Neural crest cell (in vitro differentiated cells): Measurements from ENCODE around the gene NME8. TPM values are rescaled to one million over a fixed set of nuclear protein-coding genes. Genes with fewer than 3 reads are reported as not detected.
A peak's percentile ranks its signal among the peaks of the same experiment; 100 is the strongest.

Experiments
- DNase-seq: peaks from one replicate; pipeline ENCODE4 v3.0.0; 2021; ENCODE audit warnings: low read depth, mixed read lengths, low spot score
- H3K27ac Mint-ChIP-seq: one replicate; pipeline ENCODE4 v1.8.0; 2021; ENCODE audit warnings: mild to moderate bottlenecking, mixed read lengths; ENCODE audit not compliant: unreplicated experiment
- H3K27me3 Mint-ChIP-seq: 2 replicates; pipeline ENCODE4 v1.8.0; 2021; ENCODE audit warnings: low read depth, mild to moderate bottlenecking, mixed read lengths
- H3K36me3 Mint-ChIP-seq: 2 replicates; pipeline ENCODE4 v1.8.0; 2021; ENCODE audit warnings: low read depth, mild to moderate bottlenecking, mixed read lengths
- H3K4me1 Mint-ChIP-seq: 2 replicates; pipeline ENCODE4 v1.8.0; 2021; ENCODE audit warnings: mixed read lengths
- H3K4me3 Mint-ChIP-seq: one replicate; pipeline ENCODE4 v1.8.0; 2021; ENCODE audit warnings: mild to moderate bottlenecking, mixed read lengths
- H3K9me3 Mint-ChIP-seq: 2 replicates; pipeline ENCODE4 v1.8.0; 2021; ENCODE audit warnings: mixed read lengths
- CTCF ChIP-seq: fragments of 200-600 bp; sonication (generic); conservative IDR thresholded peaks from 2 replicates; pipeline ENCODE4 v1.5.0; 2021; ENCODE audit warnings: antibody characterized with exemption, mild to moderate bottlenecking
- total RNA-seq: library from RNA; stranded (reverse); gene quantifications from 2 replicates; pipeline ENCODE4 v1.2.1, GENCODE V29; 2021

Gene NME8
- total RNA-seq, 1 donor from 2014 or later = not detected

- H3K4me3 Mint-ChIP-seq = no peak overlapping the region
- H3K27me3 Mint-ChIP-seq = no peaks in the 10 kb centered on the region
- peak; percentile 10 for DNase-seq
- H3K9me3 Mint-ChIP-seq = no peaks in the 10 kb centered on the region
- no peaks in the 10 kb centered on the region for H3K36me3 Mint-ChIP-seq
- TF ChIP-seq CTCF = no peak
- peaks cover 22% of the 10 kb centered on the region for H3K4me1 Mint-ChIP-seq
- H3K27ac Mint-ChIP-seq = peak overlapping the region; percentile 84
These were observed 94.7 kb downstream of the NME8 start for GRCh38 chr7:37942934-37943610.

GRCh38 chr7:37943905-37944736, 95.7 kb downstream of the NME8 start:
- no peaks in the 10 kb centered on the region for H3K36me3 Mint-ChIP-seq
- DNase-seq = no peak
- peaks cover 22% of the 10 kb centered on the region for H3K4me1 Mint-ChIP-seq
- H3K27ac Mint-ChIP-seq = no peak overlapping the region
- H3K27me3 Mint-ChIP-seq = no peaks in the 10 kb centered on the region
- TF ChIP-seq CTCF = no peak
- no peaks in the 10 kb centered on the region for H3K9me3 Mint-ChIP-seq
- H3K4me3 Mint-ChIP-seq = no peak overlapping the region

GRCh38 chr7:37944737-37945054, 96.3 kb downstream of the NME8 start:
- H3K27ac Mint-ChIP-seq = no peak overlapping the region
- peaks cover 22% of the 10 kb centered on the region for H3K4me1 Mint-ChIP-seq
- H3K9me3 Mint-ChIP-seq = no peaks in the 10 kb centered on the region
- no peak for DNase-seq
- TF ChIP-seq CTCF = no peak
- H3K27me3 Mint-ChIP-seq = no peaks in the 10 kb centered on the region
- no peaks in the 10 kb centered on the region for H3K36me3 Mint-ChIP-seq
- no peak overlapping the region for H3K4me3 Mint-ChIP-seq

GRCh38 chr7:37945336-37945735, 96.9 kb downstream of the NME8 start:
- no peak for TF ChIP-seq CTCF
- Mint-ChIP-seq H3K4me3 (no peak overlapping the region), H3K9me3 (no peaks in the 10 kb centered on the region), H3K4me1 (peaks cover 22% of the 10 kb centered on the region), H3K36me3 (no peaks in the 10 kb centered on the region), H3K27ac (no peak overlapping the region), H3K27me3 (no peaks in the 10 kb centered on the region)
- DNase-seq = no peak

GRCh38 chr7:37947138-37947940, 98.9 kb downstream of the NME8 start:
- H3K27me3 Mint-ChIP-seq = no peaks in the 10 kb centered on the region
- DNase-seq = no peak
- H3K9me3 Mint-ChIP-seq = no peaks in the 10 kb centered on the region
- no peak overlapping the region for H3K4me3 Mint-ChIP-seq
- no peak overlapping the region for H3K27ac Mint-ChIP-seq
- H3K4me1 Mint-ChIP-seq = peaks cover 22% of the 10 kb centered on the region
- no peaks in the 10 kb centered on the region for H3K36me3 Mint-ChIP-seq
- TF ChIP-seq CTCF = no peak
